GM19025 (cell line): ENCODE data around the gene COX6A2.
"Not testable (repeated sequence)": the region's sequence is repeated elsewhere in the genome, so short reads cannot be mapped to it uniquely, and the experiment has no call there.

ENCODE experiments used
- ATAC-seq: cut with Tn5 transposase; IDR thresholded peaks from one replicate; pipeline ENCODE4 v1.9.1; 2021; ENCODE audit warnings: mild to moderate bottlenecking, low read depth, moderate library complexity; ENCODE audit not compliant: unreplicated experiment

The COX6A2 gene

DNA sequence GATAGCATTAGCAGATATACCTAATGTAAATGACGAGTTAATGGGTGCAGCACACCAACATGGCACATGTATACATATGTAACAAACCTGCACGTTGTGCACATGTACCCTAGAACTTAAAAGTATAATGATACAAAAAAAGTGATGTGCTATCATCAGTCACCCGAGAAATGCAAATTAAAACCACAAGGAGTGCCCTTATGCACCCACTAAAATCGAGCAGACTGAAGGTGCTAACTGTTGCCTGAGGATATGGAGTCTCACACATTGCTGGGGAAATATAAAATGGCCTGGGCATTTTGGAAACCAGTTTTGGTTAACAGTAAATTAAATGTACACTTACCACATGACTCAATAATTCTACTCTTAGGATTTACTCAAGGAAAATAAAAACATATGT is 10.9 kb upstream of the COX6A2 start:
- not testable (repeated sequence) for ATAC-seq

DNA sequence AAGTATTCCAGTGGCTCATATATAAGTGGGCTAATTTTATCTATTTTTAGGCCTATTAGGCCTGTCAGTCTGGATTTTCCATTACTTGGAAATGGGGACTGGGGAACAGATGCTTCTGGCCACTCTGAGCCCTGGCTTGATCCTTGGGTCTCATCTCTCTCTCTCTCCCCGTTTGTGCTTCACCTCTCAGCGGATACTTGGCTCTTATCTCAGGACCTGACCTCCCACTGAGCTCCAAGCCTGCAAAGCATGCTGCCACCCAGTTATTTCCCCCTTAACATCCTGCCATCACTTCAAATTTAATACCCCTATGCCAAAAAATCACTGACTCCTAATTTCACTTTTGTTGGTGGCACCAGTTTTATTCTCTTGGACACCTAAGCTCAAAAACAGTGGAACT is 10.3 kb upstream of the COX6A2 start:
- ATAC-seq: no peak

- ATAC-seq: no peak
Measured at GRCh38 chr16:31436221-31437045, 8.3 kb upstream of the COX6A2 start.

DNA sequence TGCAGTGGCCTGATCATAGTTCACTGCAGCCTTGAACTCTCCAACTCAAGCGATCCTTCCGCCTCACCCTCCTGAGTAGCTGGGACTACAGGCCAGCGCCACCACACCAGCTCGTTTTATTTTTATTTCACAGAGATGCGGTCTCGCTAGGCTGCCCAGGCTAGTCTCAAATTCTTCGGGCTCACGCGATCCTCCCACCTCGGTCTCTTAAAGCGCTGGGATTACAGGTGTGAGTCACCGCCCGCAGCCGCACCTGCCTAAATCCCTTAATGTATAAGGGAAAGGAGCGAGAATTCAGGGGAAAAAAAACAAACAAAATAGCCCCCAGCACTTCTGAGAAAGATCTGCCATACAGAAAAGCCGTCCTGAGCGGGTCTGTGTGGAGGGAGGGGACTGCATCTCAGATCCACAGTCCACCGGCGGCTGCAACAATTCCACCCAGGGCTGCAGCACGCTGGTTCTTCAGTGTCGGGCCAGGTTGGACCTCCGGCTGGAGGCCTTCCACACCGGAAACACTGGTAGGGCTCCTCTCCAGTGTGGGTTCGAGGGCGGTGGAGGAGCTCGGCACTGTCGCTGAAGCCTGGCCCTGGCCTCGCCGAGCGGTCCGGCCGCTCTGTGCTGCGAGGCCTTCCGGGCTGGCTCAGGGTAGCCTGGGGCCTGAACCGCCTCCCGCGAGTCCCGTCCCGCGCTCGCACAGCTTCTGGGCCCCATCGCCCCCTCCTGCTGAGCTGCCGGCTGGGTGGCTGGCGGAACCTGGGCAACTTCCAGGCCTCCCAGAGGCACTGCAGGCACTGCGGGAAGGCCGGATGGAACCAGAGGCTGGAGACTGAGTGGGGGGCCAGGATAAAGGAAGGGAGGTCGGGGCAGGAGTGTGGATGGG is 7.4 kb upstream of the COX6A2 start:
- ATAC-seq: no peak

DNA sequence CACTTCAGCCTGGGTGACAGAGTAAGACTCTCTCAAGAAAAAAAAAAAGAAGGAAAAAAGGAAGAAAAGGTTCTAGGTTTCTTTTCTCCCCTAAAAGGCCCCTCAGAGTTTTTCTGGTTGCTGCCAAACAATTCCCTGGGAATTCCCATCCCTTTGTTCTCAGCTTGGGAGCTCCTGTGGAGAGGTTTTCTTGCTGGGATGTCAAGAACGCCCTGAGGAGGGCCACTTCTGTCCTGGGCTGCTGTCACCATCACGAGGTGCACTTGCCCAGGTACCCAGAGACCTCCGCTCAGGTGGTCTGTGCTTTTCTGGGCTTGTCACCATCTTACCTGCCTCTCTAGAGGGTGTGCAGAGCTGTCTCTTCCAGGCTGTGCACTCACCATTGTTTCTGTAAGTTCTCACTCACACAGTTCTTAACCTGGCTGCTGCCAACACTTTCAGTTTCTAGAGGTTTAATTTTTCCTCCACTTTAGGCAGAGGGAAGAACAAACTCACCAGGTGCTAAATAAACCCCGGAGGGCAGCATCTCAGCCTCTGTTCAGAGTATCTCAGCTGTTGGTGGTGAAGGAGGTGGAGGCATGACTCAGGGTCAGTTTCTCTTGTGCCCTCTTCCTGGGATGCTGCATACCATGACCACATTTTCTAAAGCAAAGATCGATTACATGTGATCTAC is 2.4 kb upstream of the COX6A2 start:
- no peak for ATAC-seq

- ATAC-seq: no peak
Measured at GRCh38 chr16:31429796-31430195, 1.6 kb upstream of the COX6A2 start.

GRCh38 chr16:31429314-31429713 is 1.2 kb upstream of the COX6A2 start:
- ATAC-seq: no peak

GRCh38 chr16:31428638-31429247 is 583 bp upstream of the COX6A2 start:
- no peak for ATAC-seq

GRCh38 chr16:31427441-31428278 is 500 bp downstream of the COX6A2 start:
- ATAC-seq: no peak

- ATAC-seq: no peak
Measured at GRCh38 chr16:31423801-31424200, 4.4 kb downstream of the COX6A2 start.

- ATAC-seq: no peak
Measured at GRCh38 chr16:31423241-31423640, 4.9 kb downstream of the COX6A2 start.

GRCh38 chr16:31421587-31421986 is 6.6 kb downstream of the COX6A2 start:
- no peak for ATAC-seq

DNA sequence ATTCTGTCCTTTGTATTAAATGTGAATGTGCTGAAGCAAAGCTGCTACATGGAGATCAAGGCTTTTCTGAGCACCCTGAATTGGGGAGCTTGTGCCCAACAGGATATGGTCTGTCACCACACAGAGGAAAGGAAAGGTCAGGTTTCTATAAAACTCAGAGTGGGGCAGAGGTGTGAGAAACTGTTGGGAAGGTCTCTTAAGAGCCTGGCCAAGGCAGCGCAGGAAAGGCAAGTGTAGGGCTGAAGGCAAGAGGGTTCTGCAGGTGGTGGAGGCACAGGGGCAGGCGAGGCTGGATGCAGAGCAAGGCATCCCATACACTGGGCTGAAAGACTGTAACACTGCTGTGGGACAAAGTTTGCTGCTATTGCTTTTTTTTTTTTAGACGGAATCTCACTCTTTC is 8.1 kb downstream of the COX6A2 start:
- no peak for ATAC-seq

- ATAC-seq: no peak
Measured at GRCh38 chr16:31417916-31418315, 10.2 kb downstream of the COX6A2 start.

DNA sequence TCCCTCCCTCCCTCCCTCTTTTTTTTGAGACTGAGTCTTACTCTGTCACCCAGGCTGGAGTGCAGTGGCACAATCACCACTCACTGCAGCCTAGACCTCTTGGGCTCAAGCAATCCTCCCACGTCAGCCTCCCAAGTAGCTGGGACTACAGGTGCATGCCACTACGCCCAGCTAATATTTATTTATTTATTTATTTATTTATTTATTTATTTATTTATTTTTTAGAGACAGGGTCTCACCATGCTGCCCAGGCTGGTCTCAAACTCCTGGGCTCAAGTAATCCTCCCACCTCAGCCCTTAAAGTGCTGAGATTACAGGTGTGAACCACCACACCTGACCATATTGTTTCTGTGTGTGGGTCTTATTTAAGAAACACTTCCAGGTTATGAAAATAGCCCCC is 11.1 kb downstream of the COX6A2 start:
- not testable (repeated sequence) for ATAC-seq

GRCh38 chr16:31416371-31416770 is 11.8 kb downstream of the COX6A2 start:
- no peak for ATAC-seq

DNA sequence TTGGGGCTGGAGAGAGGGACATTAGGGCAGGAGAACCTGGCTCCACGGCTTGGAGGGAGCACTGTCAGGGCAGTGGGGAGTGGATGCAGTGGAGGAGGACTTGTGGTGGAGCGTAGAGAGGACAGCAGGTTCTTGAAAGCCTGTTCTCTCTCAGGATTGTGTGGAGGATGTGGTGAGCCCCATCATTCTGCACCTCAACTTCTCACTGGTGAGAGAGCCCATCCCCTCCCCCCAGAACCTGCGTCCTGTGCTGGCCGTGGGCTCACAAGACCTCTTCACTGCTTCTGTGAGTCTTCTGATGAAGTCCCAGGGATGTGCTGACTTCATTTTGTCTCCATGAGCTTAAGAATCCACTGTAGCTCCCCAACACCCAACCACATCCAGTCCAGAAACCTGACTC is 13.5 kb downstream of the COX6A2 start:
- ATAC-seq: no peak

DNA sequence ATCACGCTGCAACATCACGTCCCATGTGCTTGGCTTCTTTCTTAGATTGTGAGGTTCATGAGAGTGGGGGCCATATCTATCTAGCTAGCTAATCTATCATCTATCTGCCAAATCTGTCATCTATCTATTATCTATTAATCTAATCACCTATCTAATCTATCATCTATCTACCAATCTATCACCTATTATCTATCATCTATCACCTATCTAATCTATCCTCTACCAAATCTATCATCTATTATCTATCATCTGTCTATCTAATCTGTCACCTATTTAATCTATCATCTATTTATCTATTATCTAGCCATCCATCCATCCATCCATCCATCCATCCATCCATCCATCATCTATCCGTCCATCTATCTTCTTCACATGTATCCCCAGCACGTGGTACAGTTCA is 14.2 kb downstream of the COX6A2 start:
- no peak for ATAC-seq

- ATAC-seq: no peak
Measured at GRCh38 chr16:31413381-31413780, 14.8 kb downstream of the COX6A2 start.

DNA sequence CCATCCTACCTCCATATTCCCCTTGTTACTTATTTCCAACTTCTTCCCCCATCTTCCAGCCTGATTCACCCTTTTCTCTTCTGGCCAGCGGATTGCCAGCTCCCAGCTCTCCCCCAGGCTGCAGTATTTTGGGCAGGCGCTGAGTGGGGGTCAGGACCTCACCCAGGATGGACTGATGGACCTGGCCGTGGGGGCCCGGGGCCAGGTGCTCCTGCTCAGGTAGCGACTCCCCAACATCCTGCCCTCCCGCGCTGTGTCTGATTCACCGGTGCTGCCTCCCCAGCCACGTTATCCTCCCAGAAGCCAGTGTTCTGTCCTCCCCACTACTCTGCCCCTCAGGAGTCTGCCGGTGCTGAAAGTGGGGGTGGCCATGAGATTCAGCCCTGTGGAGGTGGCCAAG is 15.4 kb downstream of the COX6A2 start:
- ATAC-seq: no peak
